ENCODE measurements around the gene NUDT22. TPM values are rescaled to one million over a fixed set of nuclear protein-coding genes. Genes with fewer than 3 reads are reported as not detected.

NUDT22 gene
- total and polyA plus RNA-seq, 2 of the 4 experiments (the other 2 are of a cell fraction): 21.3 to 44.6 TPM

GRCh38 chr11:64231546-64231945, 5.5 kb downstream of the NUDT22 start:
- BruUV-seq (replicated peaks): no TSS peak
- dilution Hi-C loops (cut with HindIII; ENCODE audit: low sequenced_read_pairs, unreplicated experiment): no loop called here

More at GRCh38 chr11:64231546-64231945, 5.5 kb downstream of the NUDT22 start:
- no peak for DNase-seq
- H3K23ac ChIP-seq (ENCODE audit: low read depth, low read length): no peak overlapping the region
- H3K79me1 ChIP-seq (ENCODE audit: low read depth in 1 of 2, low read length in 2 of 2): peaks cover 26 to 76% of the 10 kb centered on the region in 2 experiments
- no peaks in the 10 kb centered on the region for H3K27me3 ChIP-seq (ENCODE audit: control insufficient read depth, insufficient read depth, low read length)
- no peaks in the 10 kb centered on the region for H3K9me3 ChIP-seq (ENCODE audit: control insufficient read depth, insufficient read depth, low read length)
- no peak overlapping the region for H2BK120ac ChIP-seq (ENCODE audit: low read depth, low read length)
- H2AK9ac ChIP-seq (replicated peaks; ENCODE audit: low read depth, low read length, poor library complexity): no peak overlapping the region
- no peak overlapping the region for H2AFZ ChIP-seq (replicated peaks; ENCODE audit: low read length, poor library complexity)
- no peak overlapping the region for H3K27ac ChIP-seq (ENCODE audit: insufficient read depth, low read length)
- peaks cover 23% of the 10 kb centered on the region for H3K4me1 ChIP-seq (ENCODE audit: control insufficient read depth, insufficient read depth, low read length)
- POLR2A ChIA-PET (ENCODE audit: unreplicated experiment): no interaction called here
- in situ Hi-C loops (cut with MboI; ENCODE audit: low sequenced_read_pairs) (no loop called here), intact Hi-C loops (cut with micrococcal nuclease) (no loop called here)
- TF ChIP-seq RAD21 (IDR thresholded peaks at IDR 0.05; ENCODE audit: low read length) (no peak), NFE2L2 (IDR thresholded peaks at IDR 0.05; ENCODE audit: low read depth, low read length) (no peak), MXI1 (IDR thresholded peaks at IDR 0.05; ENCODE audit: borderline replicate concordance, low read depth, low read length) (no peak), RFX5 (IDR thresholded peaks at IDR 0.05; ENCODE audit: low read depth, low read length) (no peak), SMC3 (IDR thresholded peaks at IDR 0.05; ENCODE audit: low read depth, low read length) (no peak), ELK1 (IDR thresholded peaks at IDR 0.05; ENCODE audit: borderline replicate concordance, low read depth, low read length) (no peak), POLR2A (IDR thresholded peaks at IDR 0.05; ENCODE audit: low read depth, low read length) (no peak), CHD1 (IDR thresholded peaks at IDR 0.05; ENCODE audit: low read depth, low read length) (no peak), BHLHE40 (IDR thresholded peaks at IDR 0.05; ENCODE audit: low read depth, low read length) (no peak), USF2 (IDR thresholded peaks at IDR 0.05; ENCODE audit: low read depth, low read length) (no peak)
- no peak overlapping the region for H3K4ac ChIP-seq (ENCODE audit: low read depth, low read length)
- H3K4me3 ChIP-seq (ENCODE audit: insufficient read depth, low read depth, low read length): no peak overlapping the region
- CTCF ChIA-PET: no interaction called here
- no peak overlapping the region for H3K18ac ChIP-seq (ENCODE audit: low read depth, low read length)
- H3K9ac ChIP-seq (ENCODE audit: low read depth, low read length): no peak overlapping the region
- H2BK15ac ChIP-seq (ENCODE audit: low read depth, low read length): no peak overlapping the region
- no peak overlapping the region for H3K4me2 ChIP-seq (ENCODE audit: low read depth, low read length)
- peaks cover 3% of the 10 kb centered on the region; the same call in 1 of the 2 replicates for H3K36me3 ChIP-seq (ENCODE audit: control insufficient read depth, insufficient read depth, low read length)
- H4K8ac ChIP-seq (ENCODE audit: low read depth in 2 of 2, low read length in 2 of 2): no peak overlapping the region; a peak in 1 of 4 replicates
- H3K56ac ChIP-seq (ENCODE audit: extremely low read depth, insufficient read depth, low read length): no peak overlapping the region
- H4K5ac ChIP-seq (ENCODE audit: low read depth, low read length): no peak overlapping the region
- no peak overlapping the region for H3K14ac ChIP-seq (replicated peaks; ENCODE audit: low read depth, low read length)
- H2BK20ac ChIP-seq (ENCODE audit: low read depth, low read length): no peak overlapping the region
- no peak for ATAC-seq (ENCODE audit: low read depth)
- no peaks in the 10 kb centered on the region; the same call in 1 of the 2 replicates for H4K20me1 ChIP-seq (ENCODE audit: insufficient read depth, low read length)
- H2BK5ac ChIP-seq (ENCODE audit: low read depth, low read length, poor library complexity, severe bottlenecking): no peak overlapping the region
- H4K91ac ChIP-seq (ENCODE audit: insufficient read depth, low read depth, low read length): no peak overlapping the region
- 80% methylated on average over 2 of the region's 7 CpGs; no CpG with 5 or more reads in 1 of the 2 experiments for WGBS, 2 experiments (ENCODE audit: extremely low coverage in 2 of 2, insufficient read length in 1 of 2)
- peaks cover 10% of the 10 kb centered on the region for H3K9me1 ChIP-seq (ENCODE audit: insufficient read depth, low read length)
- no peak overlapping the region for H2AK5ac ChIP-seq (ENCODE audit: low read depth, low read length)

All from IMR-90 (cell line).